Fibroblast of lung (primary cell): Measurements from ENCODE around the gene ANKRD30B. TPM values are rescaled to one million over a fixed set of nuclear protein-coding genes. Genes with fewer than 3 reads are reported as not detected.
"Not testable (repeated sequence)": the region's sequence is repeated elsewhere in the genome, so short reads cannot be mapped to it uniquely, and the experiment has no call there.

Source experiments
- DNase-seq, 2 donors: peaks; one replicate each; pipeline versions ENCODE4 v3.0.0 to v3.0.0-alpha.2; 2010; ENCODE audit warnings: low read depth in 2 of 2
- H2AFZ ChIP-seq: 2 replicates; pipeline ENCODE4 v1.5.1; 2012; ENCODE audit warnings: low read length, control low read depth, inconsistent platforms
- H3K27ac ChIP-seq: 2 replicates; pipeline ENCODE4 v1.5.1; 2011; ENCODE audit warnings: low read length, control low read depth; ENCODE audit not compliant: insufficient read depth
- H3K27me3 ChIP-seq: 2 replicates; pipeline ENCODE4 v1.5.1; 2011; ENCODE audit warnings: mild to moderate bottlenecking, low read length; ENCODE audit not compliant: control insufficient read depth, insufficient read depth
- H3K36me3 ChIP-seq: 2 replicates; pipeline ENCODE4 v1.5.1; 2011; ENCODE audit warnings: low read length; ENCODE audit not compliant: control insufficient read depth, insufficient read depth
- H3K4me1 ChIP-seq: 2 replicates; pipeline ENCODE4 v1.5.1; 2011; ENCODE audit warnings: low read length; ENCODE audit not compliant: control insufficient read depth, insufficient read depth; ENCODE audit errors: extremely low read depth
- H3K4me2 ChIP-seq: 2 replicates; pipeline ENCODE4 v1.5.1; 2011; ENCODE audit warnings: low read length, control low read depth; ENCODE audit not compliant: insufficient read depth; ENCODE audit errors: extremely low read depth
- H3K4me3 ChIP-seq, 4 experiments: fragments of 200-600 bp in 1 of 4; sonication (generic) in 1 of 4; replicated peaks in 1 of 4; 2 replicates each; pipeline ENCODE4 v1.5.1; 2011 to 2016; ENCODE audit warnings: low read length in 4 of 4, low read depth in 3 of 4, mild to moderate bottlenecking in 3 of 4, control low read depth in 2 of 4, inconsistent platforms in 1 of 4, mixed read lengths in 1 of 4; ENCODE audit not compliant: insufficient read depth in 1 of 4; ENCODE audit errors: control extremely low read depth in 1 of 4
- H3K79me2 ChIP-seq: 2 replicates; pipeline ENCODE4 v1.5.1; 2012; ENCODE audit warnings: mild to moderate bottlenecking, low read length, inconsistent platforms; ENCODE audit not compliant: control insufficient read depth, insufficient read depth
- H3K9ac ChIP-seq: 2 replicates; pipeline ENCODE4 v1.5.1; 2011; ENCODE audit warnings: mild to moderate bottlenecking, low read length, control low read depth; ENCODE audit not compliant: insufficient read depth
- H3K9me3 ChIP-seq: 2 replicates; pipeline ENCODE4 v1.5.1; 2012; ENCODE audit warnings: low read depth, low read length; ENCODE audit not compliant: control insufficient read depth, insufficient read depth
- H4K20me1 ChIP-seq: 2 replicates; pipeline ENCODE4 v1.5.1; 2011; ENCODE audit warnings: low read length; ENCODE audit not compliant: control insufficient read depth, insufficient read depth; ENCODE audit errors: extremely low read depth
- EZH2 ChIP-seq: IDR thresholded peaks from 2 replicates; pipeline ENCODE4 v1.5.1; 2012; ENCODE audit warnings: low read length, control low read depth, mild to moderate bottlenecking; ENCODE audit errors: missing control alignments
- polyA plus RNA-seq, 2 donors: library from polyadenylated mRNA; depleted of rRNA in 1 of 2; stranded (reverse) in 1 of 2; unstranded in 1 of 2; fragments of >200 nt; gene quantifications; 2 replicates each; pipeline ENCODE4 v1.2.1, GENCODE V29; 2011 to 2012; ENCODE audit warnings: missing spikeins in 1 of 2
- total RNA-seq: library from RNA; depleted of rRNA; stranded (reverse); fragments of >200 nt; gene quantifications from 2 replicates; pipeline ENCODE4 v1.2.1, GENCODE V29; 2014
- TF ChIP-seq, protein P1 (sequence below), 2 donors: IDR thresholded peaks in 1 of 2; conservative IDR thresholded peaks in 1 of 2; 1 replicate in 1 of 2; 2 replicates in 1 of 2; pipeline ENCODE4 v1.5.1; 2011 to 2012; ENCODE audit warnings: low read length in 2 of 2, control low read depth in 1 of 2, inconsistent platforms in 1 of 2, low read depth in 1 of 2, mild to moderate bottlenecking in 1 of 2

The ANKRD30B gene
- total and polyA plus RNA-seq, 2 donors (not counting 1 experiment from before 2014, with no cell fraction given) = 0.10 to 0.33 TPM

DNA sequence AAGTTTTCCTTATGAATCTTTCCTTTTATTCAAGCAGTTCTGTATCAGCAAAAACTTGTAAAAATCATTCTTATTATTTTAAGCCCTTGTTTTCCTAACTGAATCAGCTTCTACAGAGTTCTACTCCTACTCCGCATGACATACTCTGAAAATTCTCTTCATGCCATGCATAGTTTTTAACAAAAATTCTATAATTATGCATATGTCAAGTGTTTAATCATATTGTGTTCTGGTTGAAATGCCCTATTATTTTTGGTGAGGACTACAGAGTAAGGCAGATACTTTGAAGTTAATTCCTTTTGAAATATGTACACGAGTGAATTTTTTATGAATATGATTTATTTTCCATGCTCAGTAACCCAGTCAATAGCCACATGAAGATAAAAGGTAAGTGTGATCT lies 28.8 kb downstream of the ANKRD30B start:
- Histone ChIP-seq H3K36me3 (no peaks in the 10 kb centered on the region), H3K9me3 (no peaks in the 10 kb centered on the region), H3K79me2 (no peaks in the 10 kb centered on the region), H3K9ac (no peak overlapping the region), H4K20me1 (no peaks in the 10 kb centered on the region), H3K4me3 (no peak overlapping the region), H3K4me1 (no peaks in the 10 kb centered on the region), H3K27me3 (no peaks in the 10 kb centered on the region), H2AFZ (no peak overlapping the region), H3K4me2 (no peak overlapping the region), H3K27ac (no peak overlapping the region)
- DNase-seq = no peak
- TF ChIP-seq EZH2 = no peak
- TF ChIP-seq, protein P1, sequence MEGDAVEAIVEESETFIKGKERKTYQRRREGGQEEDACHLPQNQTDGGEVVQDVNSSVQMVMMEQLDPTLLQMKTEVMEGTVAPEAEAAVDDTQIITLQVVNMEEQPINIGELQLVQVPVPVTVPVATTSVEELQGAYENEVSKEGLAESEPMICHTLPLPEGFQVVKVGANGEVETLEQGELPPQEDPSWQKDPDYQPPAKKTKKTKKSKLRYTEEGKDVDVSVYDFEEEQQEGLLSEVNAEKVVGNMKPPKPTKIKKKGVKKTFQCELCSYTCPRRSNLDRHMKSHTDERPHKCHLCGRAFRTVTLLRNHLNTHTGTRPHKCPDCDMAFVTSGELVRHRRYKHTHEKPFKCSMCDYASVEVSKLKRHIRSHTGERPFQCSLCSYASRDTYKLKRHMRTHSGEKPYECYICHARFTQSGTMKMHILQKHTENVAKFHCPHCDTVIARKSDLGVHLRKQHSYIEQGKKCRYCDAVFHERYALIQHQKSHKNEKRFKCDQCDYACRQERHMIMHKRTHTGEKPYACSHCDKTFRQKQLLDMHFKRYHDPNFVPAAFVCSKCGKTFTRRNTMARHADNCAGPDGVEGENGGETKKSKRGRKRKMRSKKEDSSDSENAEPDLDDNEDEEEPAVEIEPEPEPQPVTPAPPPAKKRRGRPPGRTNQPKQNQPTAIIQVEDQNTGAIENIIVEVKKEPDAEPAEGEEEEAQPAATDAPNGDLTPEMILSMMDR (conservative IDR thresholded peaks at IDR 0.05 in 1 of 2, IDR thresholded peaks at IDR 0.05 in 1 of 2; ENCODE audit: low read depth in 1 of 2, low read length in 2 of 2) = no peak

GRCh38 chr18:14781671-14782070 lies 33.7 kb downstream of the ANKRD30B start:
- Histone ChIP-seq H3K9ac (no peak overlapping the region), H4K20me1 (no peaks in the 10 kb centered on the region), H3K36me3 (no peaks in the 10 kb centered on the region), H3K4me2 (no peak overlapping the region), H3K4me1 (no peaks in the 10 kb centered on the region), H3K27me3 (no peaks in the 10 kb centered on the region), H3K27ac (no peak overlapping the region), H3K4me3 (no peak overlapping the region), H3K9me3 (no peaks in the 10 kb centered on the region), H3K79me2 (no peaks in the 10 kb centered on the region), H2AFZ (no peak overlapping the region)
- no peak for DNase-seq
- TF ChIP-seq, protein P1 (conservative IDR thresholded peaks at IDR 0.05 in 1 of 2, IDR thresholded peaks at IDR 0.05 in 1 of 2; ENCODE audit: low read depth in 1 of 2, low read length in 2 of 2) = no peak
- TF ChIP-seq EZH2 = no peak

GRCh38 chr18:14784133-14784532 lies 36.2 kb downstream of the ANKRD30B start:
- H3K4me1 ChIP-seq = no peaks in the 10 kb centered on the region
- H3K27ac ChIP-seq = no peak overlapping the region
- H3K9ac ChIP-seq = no peak overlapping the region
- DNase-seq = no peak
- no peak for TF ChIP-seq EZH2
- TF ChIP-seq, protein P1 (conservative IDR thresholded peaks at IDR 0.05 in 1 of 2, IDR thresholded peaks at IDR 0.05 in 1 of 2; ENCODE audit: low read depth in 1 of 2, low read length in 2 of 2) = no peak
- H4K20me1 ChIP-seq = no peaks in the 10 kb centered on the region
- H3K36me3 ChIP-seq = no peaks in the 10 kb centered on the region
- no peak overlapping the region for H2AFZ ChIP-seq
- H3K79me2 ChIP-seq = no peaks in the 10 kb centered on the region
- no peaks in the 10 kb centered on the region for H3K9me3 ChIP-seq
- no peak overlapping the region for H3K4me3 ChIP-seq
- no peak overlapping the region for H3K4me2 ChIP-seq
- H3K27me3 ChIP-seq = no peaks in the 10 kb centered on the region

DNA sequence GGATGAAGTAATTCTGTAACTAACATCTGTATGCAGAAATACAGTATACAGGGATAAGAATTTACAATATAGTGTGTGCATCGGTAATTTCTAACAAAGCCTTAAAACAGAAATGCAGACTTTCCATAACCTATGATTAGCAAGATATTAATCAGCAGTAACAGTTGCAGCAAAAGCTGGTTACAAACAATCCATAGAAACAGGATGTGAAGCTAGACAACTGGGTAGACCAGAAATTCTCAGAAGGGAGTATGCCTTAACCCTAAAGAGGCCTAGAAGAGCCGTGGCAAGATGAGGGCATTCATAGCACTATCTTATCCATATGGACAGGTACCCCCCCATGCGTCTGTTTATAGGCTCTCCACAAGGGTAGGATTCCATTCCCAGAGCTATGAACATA lies 48.9 kb downstream of the ANKRD30B start:
- not testable (repeated sequence) for H3K27me3 ChIP-seq

More for the DNA sequence above, 48.9 kb downstream of the ANKRD30B start:
- not testable (repeated sequence) for H3K4me1 ChIP-seq, H3K9ac ChIP-seq, H3K36me3 ChIP-seq, DNase-seq, H3K27ac ChIP-seq, H3K79me2 ChIP-seq, H3K4me3 ChIP-seq, H3K9me3 ChIP-seq, H3K4me2 ChIP-seq, H2AFZ ChIP-seq, H4K20me1 ChIP-seq
